ENCODE measurements around the gene LCE3B. TPM values are rescaled to one million over a fixed set of nuclear protein-coding genes. Genes with fewer than 3 reads are reported as not detected.

LCE3B gene
- total and polyA plus RNA-seq, 4 donors: not detected

DNA sequence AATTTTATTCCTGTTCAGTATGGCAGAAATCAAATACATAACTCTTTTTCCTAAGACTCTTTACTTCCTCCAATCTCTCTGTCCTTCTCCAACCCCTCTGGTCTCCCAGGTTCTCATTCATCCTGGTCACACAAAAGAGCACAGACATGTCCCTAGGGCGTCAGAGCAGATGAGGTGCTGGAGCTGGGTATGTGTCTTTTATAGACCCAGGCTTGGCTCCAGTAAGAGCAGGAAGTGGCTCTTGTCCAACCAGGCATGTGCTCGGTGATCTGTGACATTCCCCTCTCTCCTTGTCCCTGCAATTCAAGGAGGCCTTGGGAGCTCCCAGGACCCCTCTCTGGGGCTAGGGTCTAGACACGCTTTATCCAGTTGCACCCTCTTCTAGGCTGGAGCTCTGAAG is 31.5 kb downstream of the LCE3B start (continued):
- TF ChIP-seq FOXA1 (IDR thresholded peaks at IDR 0.05) (no peak), JUND (IDR thresholded peaks at IDR 0.05) (no peak)

DNA sequence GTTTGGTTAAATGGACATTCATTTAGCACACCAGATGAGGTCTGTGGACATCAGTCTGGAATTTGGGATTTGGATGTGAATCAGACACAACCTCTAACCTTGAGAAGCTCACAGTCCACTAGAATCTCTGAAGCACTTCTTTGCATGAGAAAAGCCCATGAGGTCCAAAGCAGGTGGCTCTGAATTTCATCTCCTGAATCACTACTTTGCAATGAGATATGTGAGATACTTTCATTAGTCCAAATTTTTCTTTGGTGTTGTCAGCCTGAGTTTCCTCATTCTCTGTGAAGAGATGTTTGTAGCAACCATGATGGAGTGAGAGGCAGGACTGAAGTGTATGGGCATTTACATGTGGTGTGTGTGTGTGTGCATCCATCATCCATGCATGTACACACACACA is 33.0 kb downstream of the LCE3B start:
- Histone ChIP-seq H3K27me3 (ENCODE audit: control insufficient read depth in 4 of 4, insufficient read depth in 4 of 4, low read length in 3 of 4) (no peaks in the 10 kb centered on the region), H3K4me3 (ENCODE audit: low read depth in 1 of 3, low read length in 3 of 3) (no peak overlapping the region), H3K9me3 (ENCODE audit: control insufficient read depth in 4 of 4, low read length in 3 of 4) (no peaks in the 10 kb centered on the region), H3K36me3 (ENCODE audit: control insufficient read depth in 4 of 4, insufficient read depth in 3 of 4, low read depth in 1 of 4, low read length in 3 of 4) (no peaks in the 10 kb centered on the region), H3K27ac (ENCODE audit: low read depth in 1 of 2, low read length in 2 of 2) (no peak overlapping the region), H3K4me1 (ENCODE audit: control insufficient read depth in 4 of 4, insufficient read depth in 4 of 4, low read length in 3 of 4) (no peaks in the 10 kb centered on the region), H3K9ac (ENCODE audit: low read depth in 1 of 2, low read length in 2 of 2) (no peak overlapping the region)
- TF ChIP-seq, protein P1, sequence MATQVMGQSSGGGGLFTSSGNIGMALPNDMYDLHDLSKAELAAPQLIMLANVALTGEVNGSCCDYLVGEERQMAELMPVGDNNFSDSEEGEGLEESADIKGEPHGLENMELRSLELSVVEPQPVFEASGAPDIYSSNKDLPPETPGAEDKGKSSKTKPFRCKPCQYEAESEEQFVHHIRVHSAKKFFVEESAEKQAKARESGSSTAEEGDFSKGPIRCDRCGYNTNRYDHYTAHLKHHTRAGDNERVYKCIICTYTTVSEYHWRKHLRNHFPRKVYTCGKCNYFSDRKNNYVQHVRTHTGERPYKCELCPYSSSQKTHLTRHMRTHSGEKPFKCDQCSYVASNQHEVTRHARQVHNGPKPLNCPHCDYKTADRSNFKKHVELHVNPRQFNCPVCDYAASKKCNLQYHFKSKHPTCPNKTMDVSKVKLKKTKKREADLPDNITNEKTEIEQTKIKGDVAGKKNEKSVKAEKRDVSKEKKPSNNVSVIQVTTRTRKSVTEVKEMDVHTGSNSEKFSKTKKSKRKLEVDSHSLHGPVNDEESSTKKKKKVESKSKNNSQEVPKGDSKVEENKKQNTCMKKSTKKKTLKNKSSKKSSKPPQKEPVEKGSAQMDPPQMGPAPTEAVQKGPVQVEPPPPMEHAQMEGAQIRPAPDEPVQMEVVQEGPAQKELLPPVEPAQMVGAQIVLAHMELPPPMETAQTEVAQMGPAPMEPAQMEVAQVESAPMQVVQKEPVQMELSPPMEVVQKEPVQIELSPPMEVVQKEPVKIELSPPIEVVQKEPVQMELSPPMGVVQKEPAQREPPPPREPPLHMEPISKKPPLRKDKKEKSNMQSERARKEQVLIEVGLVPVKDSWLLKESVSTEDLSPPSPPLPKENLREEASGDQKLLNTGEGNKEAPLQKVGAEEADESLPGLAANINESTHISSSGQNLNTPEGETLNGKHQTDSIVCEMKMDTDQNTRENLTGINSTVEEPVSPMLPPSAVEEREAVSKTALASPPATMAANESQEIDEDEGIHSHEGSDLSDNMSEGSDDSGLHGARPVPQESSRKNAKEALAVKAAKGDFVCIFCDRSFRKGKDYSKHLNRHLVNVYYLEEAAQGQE (IDR thresholded peaks at IDR 0.05): no peak
- TF ChIP-seq HNF4A (conservative IDR thresholded peaks at IDR 0.05): no peak
- TF ChIP-seq, protein P2, sequence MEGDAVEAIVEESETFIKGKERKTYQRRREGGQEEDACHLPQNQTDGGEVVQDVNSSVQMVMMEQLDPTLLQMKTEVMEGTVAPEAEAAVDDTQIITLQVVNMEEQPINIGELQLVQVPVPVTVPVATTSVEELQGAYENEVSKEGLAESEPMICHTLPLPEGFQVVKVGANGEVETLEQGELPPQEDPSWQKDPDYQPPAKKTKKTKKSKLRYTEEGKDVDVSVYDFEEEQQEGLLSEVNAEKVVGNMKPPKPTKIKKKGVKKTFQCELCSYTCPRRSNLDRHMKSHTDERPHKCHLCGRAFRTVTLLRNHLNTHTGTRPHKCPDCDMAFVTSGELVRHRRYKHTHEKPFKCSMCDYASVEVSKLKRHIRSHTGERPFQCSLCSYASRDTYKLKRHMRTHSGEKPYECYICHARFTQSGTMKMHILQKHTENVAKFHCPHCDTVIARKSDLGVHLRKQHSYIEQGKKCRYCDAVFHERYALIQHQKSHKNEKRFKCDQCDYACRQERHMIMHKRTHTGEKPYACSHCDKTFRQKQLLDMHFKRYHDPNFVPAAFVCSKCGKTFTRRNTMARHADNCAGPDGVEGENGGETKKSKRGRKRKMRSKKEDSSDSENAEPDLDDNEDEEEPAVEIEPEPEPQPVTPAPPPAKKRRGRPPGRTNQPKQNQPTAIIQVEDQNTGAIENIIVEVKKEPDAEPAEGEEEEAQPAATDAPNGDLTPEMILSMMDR (IDR thresholded peaks at IDR 0.05; ENCODE audit: low read depth, low read length, missing input control): no peak
- no peak for TF ChIP-seq NR2F2 (IDR thresholded peaks at IDR 0.05)
- TF ChIP-seq RXRA (IDR thresholded peaks at IDR 0.05): no peak
- no peak for TF ChIP-seq TAF1 (conservative IDR thresholded peaks at IDR 0.05)
- no peak for TF ChIP-seq GABPA (IDR thresholded peaks at IDR 0.05 in 1 of 2, conservative IDR thresholded peaks at IDR 0.05 in 1 of 2)
- TF ChIP-seq, protein P3, sequence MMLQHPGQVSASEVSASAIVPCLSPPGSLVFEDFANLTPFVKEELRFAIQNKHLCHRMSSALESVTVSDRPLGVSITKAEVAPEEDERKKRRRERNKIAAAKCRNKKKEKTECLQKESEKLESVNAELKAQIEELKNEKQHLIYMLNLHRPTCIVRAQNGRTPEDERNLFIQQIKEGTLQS (IDR thresholded peaks at IDR 0.05): no peak
- no peak for TF ChIP-seq JUND (IDR thresholded peaks at IDR 0.05)
- TF ChIP-seq, protein P4, sequence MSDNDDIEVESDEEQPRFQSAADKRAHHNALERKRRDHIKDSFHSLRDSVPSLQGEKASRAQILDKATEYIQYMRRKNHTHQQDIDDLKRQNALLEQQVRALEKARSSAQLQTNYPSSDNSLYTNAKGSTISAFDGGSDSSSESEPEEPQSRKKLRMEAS (IDR thresholded peaks at IDR 0.05): no peak
- no peak for TF ChIP-seq FOXA1 (IDR thresholded peaks at IDR 0.05)
- TF ChIP-seq, protein P5, sequence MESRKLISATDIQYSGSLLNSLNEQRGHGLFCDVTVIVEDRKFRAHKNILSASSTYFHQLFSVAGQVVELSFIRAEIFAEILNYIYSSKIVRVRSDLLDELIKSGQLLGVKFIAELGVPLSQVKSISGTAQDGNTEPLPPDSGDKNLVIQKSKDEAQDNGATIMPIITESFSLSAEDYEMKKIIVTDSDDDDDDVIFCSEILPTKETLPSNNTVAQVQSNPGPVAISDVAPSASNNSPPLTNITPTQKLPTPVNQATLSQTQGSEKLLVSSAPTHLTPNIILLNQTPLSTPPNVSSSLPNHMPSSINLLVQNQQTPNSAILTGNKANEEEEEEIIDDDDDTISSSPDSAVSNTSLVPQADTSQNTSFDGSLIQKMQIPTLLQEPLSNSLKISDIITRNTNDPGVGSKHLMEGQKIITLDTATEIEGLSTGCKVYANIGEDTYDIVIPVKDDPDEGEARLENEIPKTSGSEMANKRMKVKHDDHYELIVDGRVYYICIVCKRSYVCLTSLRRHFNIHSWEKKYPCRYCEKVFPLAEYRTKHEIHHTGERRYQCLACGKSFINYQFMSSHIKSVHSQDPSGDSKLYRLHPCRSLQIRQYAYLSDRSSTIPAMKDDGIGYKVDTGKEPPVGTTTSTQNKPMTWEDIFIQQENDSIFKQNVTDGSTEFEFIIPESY (IDR thresholded peaks at IDR 0.05): no peak
- TF ChIP-seq YY1 (IDR thresholded peaks at IDR 0.05): no peak
- no peak for DNase-seq (ENCODE audit: low spot score)

DNA sequence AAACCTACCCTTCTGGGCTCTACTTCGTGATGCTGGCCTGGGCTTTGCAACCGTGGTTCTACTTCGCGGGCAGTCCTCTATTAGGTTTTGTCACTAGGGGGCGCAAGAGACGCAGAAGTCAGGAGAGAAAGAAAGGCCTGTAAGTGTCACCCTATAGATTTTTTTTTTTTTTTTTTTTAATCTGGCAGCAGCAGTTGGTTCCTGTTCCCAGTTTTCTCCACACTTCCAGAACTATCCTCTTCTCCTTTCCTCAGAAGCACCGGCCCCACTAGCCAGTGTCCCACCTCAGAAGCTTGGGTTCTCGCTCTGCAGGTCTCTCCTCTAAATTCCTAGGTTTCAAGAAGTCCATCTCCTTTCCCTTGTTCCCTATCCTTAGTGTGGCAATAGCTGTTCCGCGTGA is 40.5 kb downstream of the LCE3B start:
- TF ChIP-seq, protein P2 (IDR thresholded peaks at IDR 0.05; ENCODE audit: low read depth, low read length, missing input control): peak; percentile 64
- TF ChIP-seq RAD21 (IDR thresholded peaks at IDR 0.05) (peak; percentile 75 to 78), HNF4G (IDR thresholded peaks at IDR 0.05) (no peak)
- TF ChIP-seq, protein P1 (IDR thresholded peaks at IDR 0.05): no peak
- Histone ChIP-seq H3K9ac (ENCODE audit: low read depth in 1 of 2, low read length in 2 of 2) (no peak overlapping the region), H3K4me3 (ENCODE audit: low read depth in 1 of 3, low read length in 3 of 3) (no peak overlapping the region), H3K4me1 (ENCODE audit: control insufficient read depth in 4 of 4, insufficient read depth in 4 of 4, low read length in 3 of 4) (peaks cover 0 to 14% (median 5%) of the 10 kb centered on the region in 4 donors), H3K9me3 (ENCODE audit: control insufficient read depth in 4 of 4, low read length in 3 of 4) (no peaks in the 10 kb centered on the region), H3K27me3 (ENCODE audit: control insufficient read depth in 4 of 4, insufficient read depth in 4 of 4, low read length in 3 of 4) (no peaks in the 10 kb centered on the region), H3K36me3 (ENCODE audit: control insufficient read depth in 4 of 4, insufficient read depth in 3 of 4, low read depth in 1 of 4, low read length in 3 of 4) (no peaks in the 10 kb centered on the region), H3K27ac (ENCODE audit: low read depth in 1 of 2, low read length in 2 of 2) (no peak overlapping the region)
- 28% methylated on average over 10 of the region's 10 CpGs for WGBS
- peak; percentile 56 for DNase-seq (ENCODE audit: low spot score)
